Medulla oblongata (tissue), 1 donor: ENCODE results near the gene FHAD1.

Experiments
- DNase-seq: peaks from one replicate; pipeline ENCODE4 v3.0.0-alpha.2; 2015; ENCODE audit errors: extremely low spot score

FHAD1 gene

DNA sequence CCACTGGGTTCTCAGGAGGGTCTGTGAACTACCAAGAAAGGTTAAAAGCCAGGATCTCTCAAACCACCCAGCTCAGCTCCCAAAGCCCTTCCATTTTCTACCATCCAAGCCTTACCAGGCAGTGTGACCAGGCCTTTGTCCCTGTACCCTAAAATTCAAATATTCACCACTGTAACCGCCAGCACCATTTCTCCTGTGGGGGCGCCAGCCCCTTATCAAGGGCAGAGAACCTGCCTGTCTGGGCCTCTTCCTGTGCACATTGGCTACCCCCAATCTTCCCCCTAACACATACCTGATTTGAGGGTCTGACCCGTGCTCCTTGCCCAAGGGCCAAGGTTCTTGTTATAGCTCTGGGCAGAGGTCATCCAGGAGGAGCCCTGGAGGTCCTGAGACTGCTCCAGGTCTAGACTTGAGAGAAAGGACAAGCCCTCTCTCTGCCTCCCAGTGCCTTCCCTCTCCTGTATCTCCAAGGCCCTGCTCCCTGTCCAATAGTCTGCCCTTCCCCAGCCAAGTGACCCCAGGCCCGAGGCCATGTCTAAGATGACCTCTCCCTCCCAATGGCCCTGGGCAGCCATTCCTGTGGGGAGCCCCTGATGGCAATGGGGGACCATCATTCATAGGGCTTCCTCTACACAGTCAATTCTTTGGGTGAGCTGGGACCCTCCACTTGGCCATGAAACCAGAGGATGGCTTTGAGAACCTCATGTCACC is 78.5 kb downstream of the FHAD1 start:
- no peak for DNase-seq

DNA sequence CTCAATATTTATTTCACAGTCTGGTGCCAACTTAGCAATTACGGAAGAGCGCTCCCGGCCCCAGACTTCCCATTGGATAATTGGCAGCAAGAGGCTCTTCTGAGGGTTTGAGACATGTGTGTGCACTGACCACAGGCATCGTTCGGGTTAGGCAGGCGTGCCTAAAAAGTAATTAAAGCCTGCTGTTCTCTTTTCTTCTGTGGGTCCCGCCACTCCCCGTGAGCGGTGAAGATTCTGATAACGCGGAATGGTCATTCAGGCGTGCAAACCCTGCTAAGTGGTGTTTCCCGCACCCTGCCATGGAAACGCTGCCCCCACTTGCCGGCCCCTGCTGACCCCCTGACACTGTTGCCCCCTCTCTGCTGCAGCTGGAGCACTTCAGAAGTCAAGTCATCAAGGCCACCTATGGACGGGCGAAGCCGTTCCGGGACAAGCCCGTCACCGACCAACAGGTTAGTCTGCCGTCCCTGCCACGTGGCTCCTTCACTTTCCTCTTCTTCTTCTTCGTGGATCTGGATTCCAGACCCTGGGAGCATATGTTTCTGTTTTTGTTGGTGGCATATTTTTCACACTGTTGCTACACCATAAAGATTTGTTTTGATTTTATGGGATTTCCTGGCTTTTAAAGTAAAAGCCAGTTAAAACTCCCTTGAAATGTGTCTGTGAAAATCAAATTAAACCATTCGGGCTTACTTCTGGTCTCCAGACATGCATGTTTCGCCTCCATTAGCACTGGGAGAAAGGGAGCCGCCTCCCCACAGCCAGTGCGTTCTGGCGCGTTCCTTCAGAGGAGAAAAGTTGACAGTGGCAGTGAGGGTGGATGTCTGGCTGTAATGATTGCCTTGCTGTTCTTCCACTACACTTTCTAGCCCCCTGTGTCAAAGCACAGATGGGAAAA is 79.9 kb downstream of the FHAD1 start:
- no peak for DNase-seq

DNA sequence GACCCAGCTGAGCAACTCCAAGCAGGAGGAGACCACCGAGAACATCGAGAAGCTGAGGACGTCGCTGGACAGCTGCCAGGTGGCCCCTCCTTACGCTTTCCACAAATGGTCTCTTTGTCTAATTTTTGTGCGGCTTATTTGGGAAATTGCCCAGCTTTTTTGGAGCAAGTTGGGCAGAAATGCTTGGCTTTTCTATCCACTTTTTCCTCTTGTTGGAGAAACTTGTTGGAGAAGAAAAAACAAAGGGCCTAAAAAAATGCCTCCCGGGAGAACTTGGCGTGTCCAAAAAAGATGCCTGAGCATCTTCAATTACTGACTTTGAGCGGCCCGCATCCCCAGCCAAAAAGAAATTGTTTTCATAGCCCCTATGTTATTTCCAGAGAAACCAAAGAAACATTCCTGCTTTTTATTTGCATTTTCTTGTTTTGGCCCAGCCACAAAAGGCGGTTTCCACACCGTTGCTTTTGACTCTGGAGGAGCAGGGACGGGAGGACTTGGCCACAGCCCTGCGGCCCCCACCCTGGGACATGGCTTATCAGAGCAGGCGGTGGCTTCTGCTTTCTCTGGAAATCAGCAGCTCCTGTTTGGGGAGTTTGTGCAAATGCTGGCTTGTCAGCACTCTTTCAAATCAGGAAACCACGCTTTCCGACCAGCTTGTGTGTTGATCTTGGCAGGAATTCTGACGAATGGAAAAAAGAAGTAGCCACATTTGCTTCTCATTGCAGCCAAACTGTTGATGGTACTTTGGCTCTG is 81.5 kb downstream of the FHAD1 start:
- peak; percentile 83 for DNase-seq

DNA sequence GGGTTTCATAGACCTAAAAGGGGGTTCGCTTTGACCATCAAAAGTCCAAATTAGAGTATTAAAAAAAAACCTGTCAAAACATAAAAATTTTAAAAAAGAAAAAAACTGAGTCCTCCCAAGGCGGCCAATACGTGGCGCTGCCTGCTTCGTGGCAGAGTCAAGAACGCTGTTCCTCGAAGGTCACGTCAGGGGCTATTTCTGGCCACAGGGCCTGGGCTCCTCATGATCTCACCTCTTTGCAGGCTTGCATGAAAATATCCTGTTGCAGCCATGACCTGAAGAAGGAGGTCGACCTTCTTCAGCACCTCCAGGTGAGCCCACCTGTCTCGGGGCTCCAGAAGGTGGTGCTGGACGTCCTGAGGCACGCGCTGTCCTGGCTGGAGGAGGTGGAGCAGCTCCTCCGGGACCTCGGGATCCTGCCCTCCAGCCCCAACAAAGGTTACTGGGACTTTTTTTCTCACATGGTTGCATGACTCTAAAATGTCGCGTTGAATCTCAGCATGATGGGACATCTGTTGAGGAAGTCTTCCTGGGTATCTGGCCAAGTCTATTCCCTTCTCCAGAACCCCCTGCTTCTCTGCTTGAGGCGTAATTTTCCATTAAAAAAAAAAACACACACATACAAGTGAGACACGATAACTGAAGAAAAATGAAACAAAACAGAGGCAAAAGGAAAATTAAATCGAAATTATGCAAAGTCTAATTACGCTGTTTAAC is 82.2 kb downstream of the FHAD1 start:
- no peak for DNase-seq

DNA sequence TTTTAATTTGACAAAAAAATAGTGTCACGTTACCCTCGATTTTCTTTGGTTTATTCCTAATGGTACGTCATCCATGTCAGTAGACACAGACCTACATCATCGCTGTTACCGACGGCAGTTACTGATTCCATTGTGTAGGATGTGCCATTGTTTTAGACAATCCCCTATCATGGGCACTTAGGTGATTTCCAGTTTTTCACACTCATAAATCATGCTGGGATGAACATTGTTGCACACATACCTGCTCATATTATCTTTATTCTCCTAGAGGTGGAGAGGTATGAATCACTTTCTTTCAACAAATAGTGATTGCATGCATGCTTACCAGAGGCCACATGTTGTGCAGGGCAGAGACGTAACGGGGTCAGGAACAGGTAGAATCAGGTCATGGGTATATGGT is 83.0 kb downstream of the FHAD1 start:
- DNase-seq, result no peak

DNA sequence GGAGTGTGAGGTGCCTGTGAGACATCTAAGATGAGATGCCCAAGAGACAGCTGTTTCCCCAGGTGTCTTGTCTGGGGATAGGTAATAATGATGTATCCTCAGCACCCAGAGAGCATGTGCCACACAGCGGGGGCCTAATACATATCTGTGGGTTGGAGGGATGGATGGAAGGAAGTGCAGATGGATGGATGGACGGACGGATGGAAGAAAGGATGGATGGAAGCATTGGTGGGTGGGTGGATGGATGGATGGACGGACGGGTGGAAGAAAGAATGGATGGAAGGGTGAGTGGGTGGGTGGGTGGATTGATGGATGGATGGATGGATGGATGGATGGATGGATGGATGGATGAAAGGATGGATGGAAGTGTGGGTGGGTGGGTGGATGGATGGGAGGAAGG is 84.2 kb downstream of the FHAD1 start:
- no peak for DNase-seq

DNA sequence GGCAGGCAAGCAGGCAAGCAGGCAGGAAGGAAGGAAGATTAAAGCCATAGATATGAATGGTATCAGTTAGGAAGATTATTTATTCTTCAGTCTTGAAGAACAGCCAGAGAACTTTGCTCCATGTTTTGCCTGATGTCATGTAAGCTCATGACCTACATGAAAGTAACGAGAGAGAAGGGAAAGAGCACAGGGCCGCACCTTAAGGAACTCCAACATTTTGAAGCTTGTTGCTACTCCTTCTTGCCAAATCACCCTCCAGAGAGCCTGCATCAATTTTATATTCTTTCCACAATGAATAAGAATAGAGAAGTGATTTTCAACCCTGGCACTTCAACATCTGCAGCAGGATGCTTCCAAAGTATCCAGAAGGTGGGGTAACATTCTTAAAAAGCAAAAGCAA is 84.7 kb downstream of the FHAD1 start:
- DNase-seq, result no peak

DNA sequence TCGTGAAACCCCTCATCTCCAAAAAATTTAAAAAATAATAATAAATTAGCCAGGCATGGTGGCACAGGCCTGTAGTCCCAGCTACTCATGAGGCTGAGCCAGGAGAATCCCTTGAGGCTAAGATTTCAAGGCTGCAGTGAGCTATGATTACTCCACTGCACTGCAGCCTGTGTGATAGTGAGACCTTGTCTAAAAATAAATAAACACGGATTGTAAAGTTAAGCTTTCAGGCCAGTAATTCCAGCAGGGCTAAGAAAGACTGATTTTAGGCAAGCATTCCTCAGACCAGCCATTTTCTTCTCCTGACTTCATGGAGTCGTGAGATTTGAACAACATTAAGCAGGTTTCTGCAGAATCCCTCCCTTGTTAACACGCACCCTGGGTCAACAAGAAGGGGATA is 85.5 kb downstream of the FHAD1 start:
- no peak for DNase-seq

DNA sequence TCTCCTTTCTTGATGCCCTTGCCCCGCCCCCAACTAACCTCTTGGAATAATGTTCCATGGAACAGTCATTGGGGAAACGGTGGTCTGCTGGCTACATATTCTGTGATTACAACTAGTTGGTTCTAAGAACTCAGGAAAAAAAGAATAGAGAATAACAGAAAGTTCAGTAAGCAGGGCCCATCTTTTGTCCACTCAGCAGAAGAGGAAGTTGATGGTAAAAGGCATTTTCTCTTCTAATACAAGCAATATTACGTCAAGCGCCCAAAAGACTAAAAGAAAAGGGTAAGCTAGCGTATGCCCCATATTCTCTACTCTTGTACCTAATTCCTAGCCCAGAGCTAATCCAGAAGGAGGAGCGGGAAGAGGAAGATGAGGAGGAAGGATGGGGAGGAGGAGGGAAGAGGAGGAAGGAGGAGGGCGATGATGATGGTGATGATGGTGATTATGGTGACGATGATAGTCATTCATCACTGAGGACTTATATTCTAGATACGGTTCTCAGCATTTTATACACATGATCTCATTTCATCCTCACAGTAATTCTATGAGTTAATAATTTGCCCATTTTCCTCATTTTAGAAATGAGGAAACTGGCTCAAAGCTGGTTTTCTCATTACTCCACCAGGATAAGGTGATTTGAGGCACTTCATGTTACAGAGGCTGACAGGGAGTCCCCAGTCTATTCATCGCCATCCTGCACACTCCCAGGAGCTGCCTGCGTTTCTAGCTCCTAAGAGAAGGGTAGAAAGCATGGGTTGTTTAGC is 86.1 kb downstream of the FHAD1 start:
- no peak for DNase-seq

DNA sequence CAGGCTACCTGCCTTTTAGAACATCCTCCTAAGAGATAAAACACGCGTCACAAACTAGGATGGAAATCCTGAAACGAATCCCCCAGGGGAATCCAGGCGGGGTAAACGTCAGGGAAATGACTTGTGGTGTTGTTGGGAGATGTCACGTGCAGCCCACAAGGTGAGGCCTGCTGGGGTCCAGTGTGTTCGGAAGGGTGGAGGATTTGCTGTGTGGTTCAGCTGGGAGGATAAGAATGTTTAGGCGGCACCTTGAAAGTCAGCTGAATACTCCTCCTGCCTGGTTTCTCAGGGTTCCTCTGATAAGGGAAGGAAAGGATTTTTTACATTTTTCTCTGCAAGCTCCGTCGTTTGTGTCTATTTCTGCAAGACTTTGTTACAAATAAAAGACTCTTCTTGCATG is 88.0 kb downstream of the FHAD1 start:
- no peak for DNase-seq

DNA sequence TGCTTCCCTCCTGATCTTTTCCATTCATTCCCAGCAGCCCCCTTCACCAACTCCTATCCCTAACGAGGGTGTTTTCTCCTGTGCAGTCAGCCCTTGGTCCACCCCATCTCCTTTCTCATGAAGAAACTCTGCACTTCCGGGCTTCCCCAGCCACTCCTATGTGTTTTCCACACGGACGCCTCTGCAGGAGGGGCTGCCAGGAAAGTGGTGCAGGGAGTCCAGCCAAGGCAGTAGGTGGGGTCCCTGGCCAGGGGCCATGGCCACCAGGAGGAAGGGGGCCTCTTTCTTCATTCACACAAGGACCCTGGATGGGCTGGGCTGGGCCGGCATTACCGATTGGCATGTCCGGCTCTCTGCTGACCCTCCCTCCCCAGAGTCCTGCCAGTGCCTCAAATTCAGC is 89.8 kb downstream of the FHAD1 start:
- DNase-seq, result no peak

DNA sequence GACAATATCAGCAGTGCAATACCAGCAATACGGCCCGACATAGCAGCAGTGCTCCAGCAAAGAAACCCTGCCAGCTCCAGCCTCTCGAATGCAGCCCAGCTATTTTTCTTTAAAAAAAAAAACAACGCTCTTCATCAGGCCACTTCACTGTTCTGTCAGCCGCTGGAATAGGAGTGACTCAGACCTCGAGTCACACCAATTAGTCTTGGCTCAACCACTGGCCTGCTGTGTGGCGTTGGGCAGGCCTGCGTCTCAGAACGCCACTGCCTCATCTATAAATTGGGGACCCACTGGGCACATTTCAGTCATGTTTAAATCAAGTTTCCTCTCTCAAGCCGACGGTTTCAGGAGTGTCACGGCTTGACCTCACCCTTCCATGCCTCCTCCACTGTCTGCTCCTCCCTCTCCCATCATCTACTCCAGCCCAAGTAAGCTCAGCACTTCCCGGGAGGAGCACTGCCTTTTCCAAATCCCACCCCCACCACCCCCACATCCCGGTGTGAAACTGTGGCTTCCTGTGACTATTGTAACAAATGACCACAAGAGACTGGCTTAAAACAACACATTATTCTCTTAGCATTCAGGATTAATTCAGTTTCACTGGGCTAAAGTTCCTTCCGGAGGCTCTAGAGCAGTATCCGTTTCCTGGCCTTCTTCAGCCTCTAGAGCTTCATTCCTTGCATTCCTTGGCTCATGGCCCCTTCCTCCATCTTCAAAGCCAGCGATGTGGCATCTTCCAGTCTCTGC is 90.8 kb downstream of the FHAD1 start:
- no peak for DNase-seq

DNA sequence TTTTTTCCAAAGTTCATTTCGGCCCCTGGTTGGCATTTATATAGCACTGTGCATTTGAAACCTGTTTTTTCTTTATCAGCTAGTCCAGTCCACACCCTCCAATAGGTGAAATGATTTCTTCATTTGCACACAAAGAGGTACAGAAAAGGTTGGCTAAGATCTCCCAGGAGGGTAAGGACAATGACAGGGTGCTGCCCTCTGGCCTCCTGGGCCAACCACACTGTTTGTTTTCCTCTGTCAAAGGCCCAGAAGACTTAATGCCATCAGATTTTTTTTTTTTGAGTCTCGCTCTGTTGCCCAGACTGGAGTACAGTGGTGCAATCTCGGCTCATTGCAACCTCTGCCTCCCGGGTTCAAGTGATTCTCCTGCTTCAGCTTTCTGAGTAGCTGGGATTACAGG is 92.5 kb downstream of the FHAD1 start:
- no peak for DNase-seq

DNA sequence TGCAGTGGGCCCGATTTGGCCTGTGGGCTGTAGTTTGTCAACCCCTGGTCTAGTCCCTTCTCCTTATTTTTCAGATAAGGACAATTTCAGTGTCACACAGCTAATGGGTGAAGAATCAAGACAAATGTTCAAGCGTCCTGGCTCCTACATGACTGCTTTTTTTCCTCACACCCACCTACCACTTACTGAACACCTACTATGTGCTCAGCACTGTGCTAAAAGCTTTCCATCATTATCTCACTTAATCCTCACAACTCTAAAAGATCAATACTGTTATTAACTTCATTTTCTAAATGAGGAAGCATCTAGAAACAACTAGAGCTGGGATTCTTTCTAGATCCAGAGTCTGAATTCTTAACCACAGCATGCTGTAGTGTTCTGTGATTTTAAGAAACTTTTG is 94.2 kb downstream of the FHAD1 start:
- no peak for DNase-seq

DNA sequence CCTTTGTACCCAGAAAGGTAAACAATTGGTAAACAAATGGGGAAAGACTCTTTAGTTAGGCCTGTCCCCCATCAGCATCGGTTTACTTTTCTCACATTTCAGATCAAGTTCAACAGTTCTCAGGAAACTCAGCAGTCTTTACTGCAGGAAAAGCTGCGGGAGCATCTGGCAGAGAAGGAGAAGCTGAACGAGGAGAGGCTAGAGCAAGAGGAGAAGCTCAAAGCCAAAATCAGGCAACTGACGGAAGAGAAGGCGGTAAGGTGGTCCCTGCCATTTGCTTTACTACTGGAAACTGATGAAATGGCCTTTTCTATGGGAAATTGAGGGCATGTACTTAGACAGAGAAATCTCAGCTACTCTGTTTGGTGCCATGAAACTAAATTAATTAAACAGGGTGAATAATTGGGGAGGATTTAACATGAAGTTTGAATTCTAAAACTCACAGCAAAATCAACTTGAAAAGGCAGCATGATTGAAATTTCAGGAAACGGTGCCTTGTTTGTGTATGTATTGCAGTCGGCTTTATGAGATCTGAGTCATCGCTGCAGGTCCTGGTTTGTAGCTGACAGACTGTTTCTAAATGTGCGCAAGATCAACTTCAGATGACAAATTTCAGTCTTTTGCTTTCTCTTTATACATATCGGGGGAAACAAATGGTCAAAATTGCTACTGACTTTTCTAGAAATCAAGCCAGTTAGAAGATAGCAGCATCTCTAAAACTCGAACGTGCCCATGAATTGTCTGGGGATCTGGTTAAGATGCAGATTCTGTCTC is 94.8 kb downstream of the FHAD1 start:
- no peak for DNase-seq

DNA sequence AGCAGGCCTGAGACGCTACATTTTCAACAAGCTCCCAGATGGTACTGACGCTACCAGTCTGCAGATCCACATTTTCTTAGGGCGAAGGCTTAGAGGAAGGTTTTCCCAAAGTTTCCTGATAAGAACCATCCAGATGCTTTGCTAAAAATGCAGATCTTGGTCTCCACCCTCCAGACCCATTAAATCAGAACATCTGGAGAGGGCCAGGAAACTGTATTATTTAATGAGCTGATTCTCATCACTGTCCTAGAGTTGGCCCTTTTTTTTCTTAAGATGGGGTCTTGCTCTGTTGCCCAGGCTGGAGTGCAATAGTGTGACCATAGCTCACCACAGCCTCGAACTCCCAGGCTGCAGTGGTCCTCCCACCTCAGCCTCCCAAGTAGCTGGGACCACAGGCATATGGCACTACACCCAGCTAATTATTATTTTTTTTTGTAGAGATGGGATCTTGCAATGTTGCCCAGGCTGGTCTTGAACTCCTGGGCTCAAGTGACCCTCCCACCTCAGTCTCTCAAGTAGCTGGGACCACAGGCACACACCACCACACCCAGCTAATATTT is 95.5 kb downstream of the FHAD1 start:
- DNase-seq, result no peak

DNA sequence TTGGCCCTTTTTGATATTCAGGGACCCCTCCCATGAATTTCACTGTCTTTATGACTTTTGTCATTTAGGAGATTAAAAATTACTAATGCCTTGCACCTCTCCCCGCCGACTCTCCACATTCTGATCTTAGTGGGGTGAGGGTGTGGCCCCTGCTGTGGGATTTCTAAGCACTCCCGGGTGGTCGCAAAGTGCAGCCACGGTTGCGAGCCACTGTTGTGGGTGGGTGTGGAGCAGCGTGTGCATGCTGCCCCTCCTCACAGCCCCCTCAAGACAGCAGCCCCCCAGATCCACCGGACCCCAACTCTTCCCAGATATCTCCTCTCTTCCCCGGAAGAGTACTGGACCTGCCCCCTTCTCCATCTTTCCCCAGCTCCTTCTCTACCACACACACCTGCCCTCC is 96.1 kb downstream of the FHAD1 start:
- DNase-seq, result no peak

DNA sequence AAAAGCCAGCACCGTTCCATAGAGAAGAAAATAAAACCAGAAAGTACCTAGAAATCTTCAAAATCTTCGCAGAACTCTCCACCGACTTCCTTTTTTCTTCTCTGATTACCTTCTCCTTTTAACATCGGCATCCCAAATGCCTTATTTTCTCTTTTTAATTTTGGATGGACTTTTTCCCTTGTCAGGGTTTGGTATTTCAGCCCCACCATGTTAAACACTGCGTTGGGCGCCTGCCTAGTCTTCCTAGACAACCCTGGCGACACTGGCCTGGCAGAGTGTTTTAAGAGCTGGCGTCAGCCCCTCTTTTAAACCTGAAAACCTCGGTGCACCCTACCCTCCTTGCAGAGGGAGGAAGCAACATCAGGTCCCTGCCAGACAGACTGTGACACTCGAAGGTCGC is 96.7 kb downstream of the FHAD1 start:
- peak; percentile 34 for DNase-seq

DNA sequence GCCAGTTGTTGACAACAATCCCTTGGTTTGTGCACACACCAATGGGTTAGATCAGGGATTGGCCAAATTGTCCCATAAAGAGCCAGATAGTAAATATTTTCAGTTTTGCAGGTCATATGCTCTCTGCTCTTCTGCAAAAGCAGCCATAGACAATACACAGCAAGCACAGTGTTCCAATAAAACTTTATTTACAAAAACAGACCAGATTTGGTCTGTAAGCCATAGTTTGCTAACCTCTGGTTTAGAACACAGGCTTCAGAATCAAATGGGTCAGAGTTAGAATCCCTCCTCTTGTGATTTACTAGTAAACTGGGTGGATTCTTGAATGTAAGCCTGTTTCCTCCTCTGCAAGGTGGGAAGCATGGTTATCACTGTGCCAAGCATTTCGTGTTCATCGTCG is 97.4 kb downstream of the FHAD1 start:
- no peak for DNase-seq
